ENCODE results near the gene RGS7.
"Not testable (repeated sequence)": the region's sequence is repeated elsewhere in the genome, so short reads cannot be mapped to it uniquely, and the experiment has no call there.

Gene RGS7

DNA sequence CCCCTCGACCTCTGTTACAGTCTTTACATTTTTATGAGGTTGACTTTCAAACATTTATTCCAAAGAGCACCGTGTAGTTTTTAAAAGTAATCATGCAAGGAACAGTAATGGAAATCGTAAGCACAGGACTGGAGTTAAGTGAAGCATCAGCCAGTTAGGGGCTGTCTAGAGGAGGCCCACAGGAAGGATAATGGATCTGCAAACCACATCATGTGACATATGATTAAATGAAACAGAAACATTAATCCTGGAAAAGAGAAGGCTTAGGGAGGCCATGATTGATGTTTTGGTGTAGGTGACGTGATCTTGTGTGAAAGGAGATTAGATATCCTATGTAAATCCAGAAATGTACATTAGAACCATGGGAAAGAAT is 25.0 kb downstream of the RGS7 start:
- DNase-seq (ENCODE audit: low spot score): no peak

DNA sequence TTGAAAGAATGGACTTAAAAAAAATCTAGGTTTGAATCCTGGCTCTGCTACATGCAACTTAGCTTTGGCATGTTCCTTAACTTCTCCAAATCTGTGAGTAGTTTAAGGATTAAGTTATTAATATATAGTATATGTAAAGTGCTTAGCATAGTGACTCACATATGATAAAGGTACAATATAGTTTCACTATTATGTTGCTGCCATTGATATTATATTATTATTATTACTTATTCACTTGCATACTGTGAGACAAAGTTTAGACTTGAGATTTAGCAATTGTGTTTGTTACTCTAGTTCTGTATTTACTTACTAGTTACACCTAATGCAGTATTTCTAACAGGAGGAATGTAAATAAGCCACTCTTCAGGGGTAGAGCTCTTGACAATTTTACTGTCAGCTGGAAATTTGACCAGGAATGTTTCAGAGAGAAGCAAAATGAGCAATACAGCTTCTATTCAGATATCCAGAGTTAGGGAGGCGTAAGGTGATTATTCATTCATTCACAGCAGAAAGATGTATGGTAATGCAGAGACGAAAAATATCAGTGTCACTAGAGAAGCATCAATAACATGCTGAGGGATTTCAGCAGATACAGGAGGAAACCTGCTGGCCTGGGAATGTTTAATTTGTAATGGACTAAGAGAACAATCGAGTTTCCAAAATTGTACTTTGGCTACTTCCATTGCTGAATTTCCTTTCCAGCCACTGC is 25.5 kb downstream of the RGS7 start:
- DNase-seq (ENCODE audit: low spot score): no peak

DNA sequence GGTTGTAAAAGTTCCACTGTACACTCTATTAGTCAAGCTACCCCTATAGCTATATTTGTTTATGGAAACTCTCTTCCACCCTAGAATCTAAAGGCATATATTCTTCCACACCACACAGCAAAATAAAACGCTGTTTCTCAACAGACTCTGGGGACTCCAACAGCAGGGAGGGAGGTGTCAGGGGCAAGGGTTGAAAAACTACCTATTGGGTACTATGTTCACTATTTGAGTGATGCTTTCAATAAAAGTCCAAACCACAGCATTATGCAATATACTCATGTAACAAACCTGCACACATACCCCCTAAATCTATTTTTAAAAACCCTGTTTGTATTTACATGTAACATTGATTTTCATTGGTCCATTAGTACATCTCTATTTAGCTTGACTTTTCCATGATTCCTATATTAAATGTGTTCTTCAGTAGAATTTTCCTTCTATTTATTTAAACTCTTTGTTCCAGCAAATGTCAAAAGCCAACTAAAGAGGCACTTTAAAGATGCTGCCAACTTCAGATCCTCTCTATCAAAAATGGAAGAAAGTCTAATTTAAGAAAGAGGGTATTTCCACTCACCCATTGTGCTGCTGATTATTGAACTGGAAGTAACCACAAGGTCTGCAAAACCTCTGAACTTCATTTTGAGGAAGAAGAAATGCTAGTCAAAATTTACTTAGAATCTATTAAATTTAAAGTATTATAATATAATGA is 26.2 kb downstream of the RGS7 start:
- DNase-seq (ENCODE audit: low spot score): no peak

DNA sequence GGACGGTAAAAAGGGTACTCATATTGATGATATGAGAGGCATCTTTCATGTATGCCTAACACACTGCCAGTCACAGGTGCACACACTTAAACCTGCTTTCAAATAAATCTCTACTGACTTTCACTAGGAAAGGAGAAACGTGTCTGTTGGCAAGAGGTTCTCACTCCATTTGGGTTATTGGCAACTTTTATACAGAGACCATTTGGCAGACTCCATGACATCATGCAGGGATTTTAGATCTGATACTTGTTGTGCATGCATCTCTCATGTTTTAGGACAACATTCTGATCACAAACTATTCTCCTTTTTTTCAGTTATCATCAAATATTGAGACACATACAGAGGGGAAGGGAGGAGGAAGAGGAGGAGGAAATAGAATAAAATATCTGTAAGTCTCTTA is 31.5 kb downstream of the RGS7 start:
- no peak for DNase-seq (ENCODE audit: low spot score)

DNA sequence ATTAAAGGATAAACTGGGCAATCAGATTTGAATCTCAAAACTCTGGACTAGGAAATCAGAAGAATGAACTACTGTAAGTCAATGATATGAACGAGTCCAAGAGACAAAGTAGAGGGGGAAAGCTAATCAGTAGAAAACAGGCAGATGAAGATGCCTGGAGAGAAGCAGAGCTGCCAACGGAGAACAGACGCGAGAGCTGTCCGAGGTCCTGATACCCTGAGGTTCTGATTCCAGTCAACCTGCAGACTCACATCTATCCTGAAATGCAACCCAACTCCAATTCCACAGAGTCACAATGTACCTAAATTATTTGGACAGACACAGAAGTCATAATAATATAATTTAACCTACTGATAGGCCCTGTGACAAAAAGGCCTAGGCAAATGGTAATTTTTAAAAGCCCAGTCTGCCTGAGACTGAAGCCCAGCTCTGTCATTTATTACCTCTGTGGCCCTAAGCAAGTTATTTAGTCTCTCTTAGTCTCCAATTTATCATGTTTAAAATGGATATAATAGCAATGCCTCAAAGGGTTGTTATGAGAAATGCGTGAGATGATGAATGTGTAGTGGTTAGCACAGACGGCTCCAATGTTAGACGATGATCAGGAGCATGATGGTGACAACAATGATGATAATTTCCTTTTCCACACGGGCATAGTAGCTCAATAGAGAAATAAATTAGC is 33.4 kb downstream of the RGS7 start:
- no peak for DNase-seq (ENCODE audit: low spot score)

DNA sequence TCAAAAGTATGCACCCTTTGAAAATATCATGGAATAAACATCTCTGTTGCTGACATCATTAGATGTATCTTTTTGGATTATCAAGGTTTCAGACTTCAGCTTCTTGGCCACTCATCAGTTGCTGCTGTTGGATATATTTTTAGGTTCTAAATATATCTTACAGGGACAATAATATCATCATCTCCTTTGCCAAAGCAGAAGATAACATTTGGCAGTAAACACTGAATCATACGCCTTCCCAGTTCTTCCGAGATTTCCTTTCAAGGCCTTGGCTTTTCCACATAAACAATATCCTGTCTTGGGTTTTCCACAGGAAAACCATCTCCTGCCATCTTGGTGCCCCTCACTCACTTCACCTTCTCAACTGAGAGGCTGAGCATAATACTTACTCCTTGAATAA is 39.3 kb downstream of the RGS7 start:
- DNase-seq (ENCODE audit: low spot score): peak; percentile 8

DNA sequence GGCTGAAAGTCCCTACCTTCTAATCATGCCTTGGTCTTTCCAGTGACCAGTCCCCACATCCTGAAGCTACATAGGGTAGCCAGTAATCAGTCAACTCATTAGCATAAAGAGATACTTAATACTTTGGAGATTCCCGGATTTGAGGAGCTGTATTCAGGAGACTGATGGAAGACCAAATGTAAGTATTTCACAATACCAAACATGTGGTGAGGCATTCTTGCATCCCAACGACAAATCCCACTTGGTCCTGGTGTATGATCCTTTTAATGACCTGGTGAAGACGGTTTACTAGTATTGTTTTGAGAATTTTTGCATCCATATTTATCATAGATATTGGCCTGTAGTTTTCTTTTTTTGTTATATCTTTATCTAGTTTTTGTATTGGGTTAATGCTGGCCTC is 40.6 kb downstream of the RGS7 start:
- no peak for DNase-seq (ENCODE audit: low spot score)

DNA sequence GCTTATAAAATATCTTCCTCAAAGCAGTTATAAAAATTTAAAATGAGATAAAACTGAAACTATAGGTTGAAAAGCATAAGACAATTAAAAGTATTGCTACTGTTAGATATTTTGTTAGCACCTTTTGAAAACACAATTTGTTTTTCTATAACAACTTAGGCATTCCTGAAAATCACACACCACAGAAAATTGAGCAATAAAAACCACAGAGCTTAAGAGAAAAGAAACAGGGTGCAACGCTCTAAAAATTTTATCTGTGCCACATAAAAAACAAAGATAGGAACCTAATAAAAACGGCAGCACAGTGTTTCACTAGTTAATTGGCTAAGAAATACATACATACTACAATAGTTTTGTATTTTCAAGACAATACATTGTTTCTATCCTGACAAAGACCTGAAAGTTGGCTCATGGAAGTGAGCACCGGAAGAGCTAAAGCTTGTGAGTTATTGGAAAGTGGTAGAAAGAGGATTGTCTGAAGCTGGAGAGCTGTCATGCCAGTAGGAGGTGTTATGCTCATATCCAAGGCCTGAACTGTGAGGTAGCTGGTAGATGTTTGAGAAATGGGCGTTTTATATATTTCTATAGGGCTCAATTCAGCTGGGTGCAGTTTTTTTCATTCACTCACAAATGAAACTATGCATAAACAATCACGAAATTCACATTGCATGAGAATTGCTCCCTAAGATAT is 45.8 kb downstream of the RGS7 start:
- DNase-seq (ENCODE audit: low spot score): no peak

DNA sequence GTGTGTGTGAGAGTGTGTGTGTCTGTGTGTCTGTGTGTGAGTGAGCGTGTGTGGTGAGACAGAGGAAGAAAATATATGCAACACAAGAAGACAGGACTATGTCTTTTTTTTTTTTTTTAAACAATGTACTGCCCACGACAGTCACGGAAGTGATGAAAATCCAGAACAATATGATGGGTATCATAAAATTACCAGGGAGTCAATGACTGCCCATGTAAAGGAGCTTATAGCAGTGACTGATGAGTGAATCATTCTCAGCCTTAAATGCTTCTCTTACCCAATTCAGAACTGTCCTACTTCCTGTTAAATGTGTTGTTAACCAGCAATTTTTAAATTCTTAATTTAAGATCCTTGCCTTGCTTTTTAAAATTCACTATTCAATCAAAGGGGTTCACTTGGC is 46.6 kb downstream of the RGS7 start:
- no peak for DNase-seq (ENCODE audit: low spot score)

DNA sequence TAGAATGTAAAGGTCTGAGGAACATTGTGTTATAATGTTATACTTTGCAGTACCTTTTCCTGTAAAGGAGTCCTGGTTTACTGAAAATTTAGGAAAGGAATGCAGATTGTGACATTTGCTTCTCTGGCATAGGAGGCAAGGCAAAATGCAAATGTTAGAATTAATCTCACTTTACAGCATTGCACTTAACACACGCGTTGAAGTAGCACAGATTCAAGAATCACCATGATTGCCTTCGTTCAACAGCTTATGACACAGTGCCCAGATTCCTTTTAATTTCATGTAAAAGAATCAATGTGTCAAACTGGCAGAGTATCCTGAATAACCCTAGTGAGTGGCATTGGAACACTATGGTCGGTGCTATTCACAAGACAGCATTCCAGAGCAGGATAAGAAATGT is 47.4 kb downstream of the RGS7 start:
- DNase-seq (ENCODE audit: low spot score): no peak

DNA sequence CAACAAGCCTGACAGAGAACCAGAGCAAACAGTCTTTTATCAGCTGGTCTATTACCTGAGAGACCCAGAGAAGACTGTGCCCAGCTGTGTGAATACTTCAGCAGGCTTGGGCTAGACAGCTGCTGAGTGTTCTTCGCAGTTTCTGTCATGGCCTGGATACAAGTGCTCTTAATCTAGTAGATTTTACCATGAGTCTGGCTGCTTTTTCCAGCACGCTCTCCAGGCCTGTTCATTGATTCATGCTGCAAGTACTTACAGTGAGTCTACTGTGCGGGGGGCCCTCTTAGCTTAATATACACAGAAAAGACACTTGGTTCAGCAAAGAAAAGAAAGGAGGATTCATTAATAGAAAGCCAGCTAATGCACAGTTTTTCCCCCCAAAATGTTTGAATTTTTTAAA is 48.5 kb downstream of the RGS7 start:
- DNase-seq (ENCODE audit: low spot score): no peak

DNA sequence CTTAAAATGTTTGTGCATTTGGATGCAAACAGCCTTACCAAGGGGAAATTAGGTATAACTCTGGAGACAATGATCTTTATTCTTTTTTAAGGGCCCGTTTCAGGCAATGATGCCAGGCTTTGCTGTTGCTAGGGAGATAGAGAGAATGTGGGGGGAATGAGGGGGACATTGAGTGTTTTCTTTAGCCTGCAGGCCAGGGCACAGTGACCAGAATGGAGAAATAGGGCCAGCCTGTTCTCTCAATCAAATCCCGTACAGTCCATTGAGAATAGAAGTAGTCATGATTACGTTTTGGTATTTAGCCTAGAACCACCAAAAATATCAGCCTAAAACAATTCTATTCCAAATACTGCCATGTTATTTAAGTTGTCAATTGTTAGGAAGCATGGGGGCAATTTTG is 49.0 kb downstream of the RGS7 start:
- DNase-seq (ENCODE audit: low spot score): peak; percentile 43

DNA sequence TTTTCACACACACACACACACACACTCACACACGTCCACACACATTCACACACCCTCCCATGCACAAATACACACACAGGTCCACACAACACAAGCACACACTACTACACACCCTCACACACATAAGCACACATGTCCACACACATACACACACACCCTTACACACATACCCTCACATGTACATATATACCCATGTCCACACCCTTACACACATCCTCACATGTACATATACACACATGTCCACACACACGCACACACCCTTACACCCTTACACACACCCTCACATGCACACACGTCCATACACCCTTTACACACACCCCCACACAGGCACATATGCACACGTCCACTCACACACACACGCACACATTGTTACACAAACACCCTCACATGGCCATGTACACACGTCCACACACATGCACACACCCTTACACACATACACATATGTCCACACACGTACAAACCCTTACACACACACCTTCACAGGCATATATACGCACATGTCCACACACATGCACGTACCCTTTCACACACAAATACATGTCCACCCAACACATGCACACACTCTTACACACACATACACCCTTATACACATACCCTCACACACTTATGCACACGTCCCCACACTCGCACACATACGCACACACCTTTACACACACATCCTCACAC is 50.7 kb downstream of the RGS7 start:
- DNase-seq (ENCODE audit: low spot score): no peak

DNA sequence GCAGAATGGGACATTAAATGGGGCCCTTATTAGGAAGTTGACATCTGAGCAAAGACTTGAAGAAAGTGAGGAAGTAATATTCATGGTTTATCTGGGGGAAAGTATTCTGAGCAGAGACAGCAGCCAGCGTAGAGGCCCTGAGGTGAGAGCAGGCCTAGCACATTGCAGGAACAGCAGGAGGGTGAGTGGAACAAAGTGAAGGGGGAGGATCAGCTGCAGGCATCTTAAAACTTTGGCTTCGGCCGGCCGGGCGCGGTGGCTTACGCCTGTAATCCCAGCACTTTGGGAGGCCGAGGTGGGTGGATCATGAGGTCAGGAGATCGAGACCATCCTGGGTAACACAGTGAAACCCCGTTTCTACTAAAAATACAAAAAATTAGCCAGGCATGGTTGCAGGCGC is 55.0 kb downstream of the RGS7 start:
- DNase-seq (ENCODE audit: low spot score): not testable (repeated sequence)

DNA sequence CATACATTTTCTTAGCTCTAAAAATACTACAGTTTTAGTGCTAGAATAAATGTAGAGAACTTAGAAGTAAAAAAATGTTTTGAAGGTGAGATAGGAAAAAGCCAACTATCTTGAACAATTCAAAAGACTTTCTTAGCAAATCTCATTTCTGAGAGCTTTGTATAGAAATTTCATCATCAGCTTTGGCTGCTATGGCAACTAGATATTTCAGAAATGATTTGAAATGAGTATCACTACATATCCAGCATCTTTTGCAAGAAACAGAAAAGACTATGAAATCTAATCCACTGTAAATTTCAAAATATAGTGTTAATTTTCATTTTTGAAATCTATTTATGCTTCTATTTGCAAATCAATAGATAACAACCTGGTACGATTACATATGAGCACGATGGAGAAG is 57.7 kb downstream of the RGS7 start:
- DNase-seq (ENCODE audit: low spot score): no peak

DNA sequence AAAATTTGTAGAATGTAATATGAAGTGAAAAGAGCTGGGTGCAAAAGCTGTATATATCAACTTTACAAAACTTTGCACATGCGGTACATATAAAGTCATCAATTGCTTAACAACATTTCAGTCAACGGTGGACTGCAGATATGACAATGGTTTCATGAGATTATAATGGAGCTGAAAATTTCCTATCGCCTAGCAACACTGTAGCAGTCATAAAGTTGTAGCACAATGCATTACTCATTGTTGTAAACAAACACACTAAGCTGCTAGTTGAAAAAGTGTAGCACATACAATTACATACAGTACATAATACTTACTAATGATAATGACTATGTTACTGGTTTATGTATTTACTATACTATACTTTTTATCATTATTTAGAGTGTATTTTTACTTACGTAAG is 64.0 kb downstream of the RGS7 start:
- DNase-seq (ENCODE audit: low spot score): no peak

DNA sequence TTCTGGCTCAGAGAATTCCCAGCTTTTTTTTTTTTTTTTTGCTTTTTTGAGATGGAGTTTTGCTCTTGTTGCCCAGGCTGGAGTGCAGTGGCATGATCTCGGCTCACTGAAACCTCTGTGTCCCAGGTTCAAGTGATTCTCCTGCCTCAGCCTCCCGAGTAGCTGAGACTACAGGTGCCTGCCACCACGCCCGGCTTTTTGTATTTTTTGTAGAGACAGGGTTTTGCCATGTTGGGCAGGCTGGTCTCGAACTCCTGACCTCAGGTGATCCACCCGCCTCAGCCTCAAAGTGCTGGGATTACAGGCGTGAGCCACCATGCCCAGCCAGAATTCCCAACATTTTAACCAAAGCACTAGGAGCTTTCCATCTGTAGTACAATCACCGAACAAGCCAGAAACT is 65.5 kb downstream of the RGS7 start:
- DNase-seq (ENCODE audit: low spot score): not testable (repeated sequence)

DNA sequence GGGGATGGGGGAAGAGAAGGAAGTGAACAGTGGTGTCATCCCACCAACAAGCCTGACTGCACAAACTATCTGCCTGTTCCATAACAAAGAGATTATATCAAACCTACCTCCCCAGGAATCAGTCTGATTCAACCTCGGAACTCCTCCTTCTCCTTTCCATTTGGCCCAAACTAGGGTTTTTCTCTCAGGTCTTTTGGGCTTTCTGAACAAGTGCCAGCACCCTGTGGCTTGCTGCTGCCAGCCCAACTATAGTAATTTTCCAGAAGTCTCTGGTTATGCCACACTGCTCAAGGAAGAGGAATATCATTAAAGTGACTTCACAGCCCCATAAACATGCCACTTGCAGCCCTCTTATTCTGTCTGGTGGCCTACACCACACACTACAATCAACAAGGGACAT is 70.5 kb downstream of the RGS7 start:
- DNase-seq (ENCODE audit: low spot score): no peak

DNA sequence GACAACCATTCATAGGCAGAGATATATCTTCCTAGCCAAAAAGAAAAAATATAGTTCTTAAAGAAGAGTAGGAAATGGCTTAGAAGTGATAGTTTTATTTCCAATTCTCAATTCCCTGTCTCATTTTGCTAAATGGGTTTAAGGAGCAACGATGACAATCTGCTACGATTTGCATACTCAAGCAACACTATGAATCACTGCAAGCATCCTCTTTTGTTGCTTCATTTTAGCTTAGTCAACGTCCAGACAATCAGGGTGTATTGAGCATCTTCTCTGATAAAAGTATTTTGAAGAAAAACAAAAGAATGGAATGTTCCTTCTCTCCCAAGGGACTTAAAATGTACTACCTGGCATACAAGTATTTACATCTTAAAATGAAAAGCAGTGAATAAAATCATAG is 80.6 kb downstream of the RGS7 start:
- peak; percentile 20 for DNase-seq (ENCODE audit: low spot score)

DNA sequence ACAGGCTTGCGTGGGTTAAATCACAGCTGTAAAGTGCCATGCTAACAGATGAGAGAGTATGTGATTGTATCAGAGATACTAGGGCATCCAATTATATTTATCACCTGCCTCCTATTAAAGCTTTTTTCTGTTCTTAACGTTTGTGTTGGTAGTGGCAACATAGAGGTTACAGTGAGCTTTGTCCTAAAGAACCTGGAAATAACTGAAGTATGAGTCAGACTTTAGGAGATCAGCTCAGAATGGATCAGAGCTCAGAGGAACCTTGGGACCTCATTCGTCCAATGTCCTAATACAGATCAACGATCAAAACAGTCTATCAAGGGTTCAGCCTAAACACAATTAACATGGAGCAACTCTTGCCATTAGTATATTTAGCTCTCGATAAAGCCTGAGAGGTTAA is 81.0 kb downstream of the RGS7 start:
- no peak for DNase-seq (ENCODE audit: low spot score)

DNA sequence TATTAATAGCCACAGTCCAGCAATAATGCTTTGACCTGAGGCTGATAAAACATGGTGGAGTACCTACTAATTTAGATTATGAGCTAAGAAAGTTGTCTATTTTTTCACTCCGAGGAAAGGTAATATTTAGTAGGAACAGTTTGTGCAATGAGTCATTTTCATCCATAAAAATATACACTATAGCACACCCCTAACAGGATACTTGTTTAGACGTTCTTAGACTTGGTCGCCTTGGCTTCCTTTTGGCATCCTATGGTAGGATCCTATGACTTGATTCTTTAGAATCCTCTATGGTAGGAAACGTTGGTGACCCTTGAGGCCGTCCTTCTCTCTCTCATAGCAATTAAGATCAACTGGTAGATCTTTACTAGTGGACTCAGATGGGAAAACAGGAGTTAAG is 81.8 kb downstream of the RGS7 start:
- DNase-seq (ENCODE audit: low spot score): no peak

DNA sequence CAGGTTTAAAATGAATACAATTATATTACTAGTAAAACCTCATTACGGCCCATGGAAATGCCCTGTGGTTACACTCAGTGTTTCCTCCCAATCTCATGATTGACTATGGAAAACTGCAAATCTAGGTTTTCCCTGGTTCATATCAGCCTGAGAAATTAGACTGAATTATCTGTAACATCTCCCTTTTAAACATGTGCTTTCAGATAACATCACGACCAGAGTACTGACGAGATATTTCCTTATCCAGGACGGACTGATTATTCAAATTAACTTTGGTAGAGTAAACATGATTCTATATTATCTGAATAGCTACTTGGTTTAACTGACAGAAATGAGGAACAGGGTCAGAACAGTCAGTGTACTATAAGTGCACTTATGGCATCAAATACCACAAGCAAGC is 82.3 kb downstream of the RGS7 start:
- no peak for DNase-seq (ENCODE audit: low spot score)

All from Ammon's horn (tissue), 1 donor.